Transverse colon (tissue), 4 donors: Measurements from ENCODE around the gene ANAPC16.

Experiments
- EP300 ChIP-seq: sonication (generic); formaldehyde crosslinking; IDR thresholded peaks from one replicate; pipeline ENCODE4 v1.6.1; 2017; ENCODE audit warnings: antibody characterized with exemption, low read depth
- POLR2A ChIP-seq: fragments of 450-650 bp; IDR thresholded peaks from one replicate; pipeline ENCODE4 v1.6.1; 2016; ENCODE audit warnings: antibody characterized with exemption, mild to moderate bottlenecking, moderate library complexity
- POLR2AphosphoS5 ChIP-seq, 3 donors: sonication (generic); formaldehyde crosslinking; IDR thresholded peaks; one replicate each; pipeline ENCODE4 v1.6.1; 2016; ENCODE audit warnings: antibody characterized with exemption in 3 of 3
- TF ChIP-seq, protein P1 (sequence below), 5 experiments: fragments of 200-600 bp in 3 of 5; fragments of 450-650 bp in 2 of 5; sonication (generic) in 3 of 5; IDR thresholded peaks; 1 replicate in 2 of 5; 2 replicates in 3 of 5; pipeline ENCODE4 v1.5.1; 2016 to 2017; ENCODE audit warnings: antibody characterized with exemption in 5 of 5, inconsistent platforms in 3 of 5, mild to moderate bottlenecking in 2 of 5, moderate library complexity in 1 of 5

GRCh38 chr10:72242675-72243074, 26.9 kb downstream of the ANAPC16 start:
- TF ChIP-seq, protein P1, sequence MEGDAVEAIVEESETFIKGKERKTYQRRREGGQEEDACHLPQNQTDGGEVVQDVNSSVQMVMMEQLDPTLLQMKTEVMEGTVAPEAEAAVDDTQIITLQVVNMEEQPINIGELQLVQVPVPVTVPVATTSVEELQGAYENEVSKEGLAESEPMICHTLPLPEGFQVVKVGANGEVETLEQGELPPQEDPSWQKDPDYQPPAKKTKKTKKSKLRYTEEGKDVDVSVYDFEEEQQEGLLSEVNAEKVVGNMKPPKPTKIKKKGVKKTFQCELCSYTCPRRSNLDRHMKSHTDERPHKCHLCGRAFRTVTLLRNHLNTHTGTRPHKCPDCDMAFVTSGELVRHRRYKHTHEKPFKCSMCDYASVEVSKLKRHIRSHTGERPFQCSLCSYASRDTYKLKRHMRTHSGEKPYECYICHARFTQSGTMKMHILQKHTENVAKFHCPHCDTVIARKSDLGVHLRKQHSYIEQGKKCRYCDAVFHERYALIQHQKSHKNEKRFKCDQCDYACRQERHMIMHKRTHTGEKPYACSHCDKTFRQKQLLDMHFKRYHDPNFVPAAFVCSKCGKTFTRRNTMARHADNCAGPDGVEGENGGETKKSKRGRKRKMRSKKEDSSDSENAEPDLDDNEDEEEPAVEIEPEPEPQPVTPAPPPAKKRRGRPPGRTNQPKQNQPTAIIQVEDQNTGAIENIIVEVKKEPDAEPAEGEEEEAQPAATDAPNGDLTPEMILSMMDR (IDR thresholded peaks at IDR 0.05): no peak
- TF ChIP-seq POLR2AphosphoS5 (IDR thresholded peaks at IDR 0.05) (peak in 1 of 3 donors; percentile 44), POLR2A (no peak), EP300 (no peak)
